Measurements from ENCODE around the gene TRAK2.
"Not testable (repeated sequence)": the region's sequence is repeated elsewhere in the genome, so short reads cannot be mapped to it uniquely, and the experiment has no call there.

TRAK2 gene, protein sequence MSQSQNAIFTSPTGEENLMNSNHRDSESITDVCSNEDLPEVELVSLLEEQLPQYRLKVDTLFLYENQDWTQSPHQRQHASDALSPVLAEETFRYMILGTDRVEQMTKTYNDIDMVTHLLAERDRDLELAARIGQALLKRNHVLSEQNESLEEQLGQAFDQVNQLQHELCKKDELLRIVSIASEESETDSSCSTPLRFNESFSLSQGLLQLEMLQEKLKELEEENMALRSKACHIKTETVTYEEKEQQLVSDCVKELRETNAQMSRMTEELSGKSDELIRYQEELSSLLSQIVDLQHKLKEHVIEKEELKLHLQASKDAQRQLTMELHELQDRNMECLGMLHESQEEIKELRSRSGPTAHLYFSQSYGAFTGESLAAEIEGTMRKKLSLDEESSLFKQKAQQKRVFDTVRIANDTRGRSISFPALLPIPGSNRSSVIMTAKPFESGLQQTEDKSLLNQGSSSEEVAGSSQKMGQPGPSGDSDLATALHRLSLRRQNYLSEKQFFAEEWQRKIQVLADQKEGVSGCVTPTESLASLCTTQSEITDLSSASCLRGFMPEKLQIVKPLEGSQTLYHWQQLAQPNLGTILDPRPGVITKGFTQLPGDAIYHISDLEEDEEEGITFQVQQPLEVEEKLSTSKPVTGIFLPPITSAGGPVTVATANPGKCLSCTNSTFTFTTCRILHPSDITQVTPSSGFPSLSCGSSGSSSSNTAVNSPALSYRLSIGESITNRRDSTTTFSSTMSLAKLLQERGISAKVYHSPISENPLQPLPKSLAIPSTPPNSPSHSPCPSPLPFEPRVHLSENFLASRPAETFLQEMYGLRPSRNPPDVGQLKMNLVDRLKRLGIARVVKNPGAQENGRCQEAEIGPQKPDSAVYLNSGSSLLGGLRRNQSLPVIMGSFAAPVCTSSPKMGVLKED

DNA sequence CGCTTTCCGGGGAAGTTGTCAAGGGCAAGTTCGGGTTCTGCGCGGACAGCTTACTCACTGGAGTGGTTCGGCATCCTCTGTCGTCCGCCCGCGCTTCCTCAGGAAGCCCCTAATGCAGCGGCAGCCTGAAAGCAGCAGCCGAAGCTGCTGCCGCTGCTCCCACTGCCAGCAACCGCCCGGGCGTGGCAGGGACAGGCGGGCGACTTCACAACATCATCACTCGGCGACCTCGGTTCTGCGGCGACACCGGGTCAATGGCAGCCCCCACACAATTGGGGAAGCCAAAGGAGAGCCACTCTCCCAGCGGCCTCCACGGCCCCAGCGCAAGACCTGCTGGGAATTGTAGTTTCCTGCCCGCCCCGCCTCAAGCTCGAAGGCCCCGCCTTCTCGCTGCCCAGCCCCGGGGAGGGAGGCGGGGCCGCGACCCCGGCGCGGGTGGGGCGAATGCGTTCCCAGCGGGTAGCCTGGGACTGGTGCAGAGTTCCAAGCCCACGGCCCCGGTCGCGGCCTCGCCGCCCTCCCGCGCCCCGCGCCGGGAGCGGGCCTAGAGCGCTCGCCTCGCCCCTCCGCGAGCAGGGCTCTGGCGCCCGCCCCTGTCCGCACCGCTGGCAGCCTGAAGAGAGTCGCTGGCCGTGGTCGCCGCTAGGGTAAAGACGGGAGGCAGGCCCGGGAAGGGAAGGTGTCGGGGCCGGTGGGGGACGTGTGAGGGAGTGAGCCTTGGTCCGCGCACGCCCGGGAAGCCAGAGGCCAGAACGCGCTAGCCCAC lies at the start of gene TRAK2, which contains the start of gene STRADB:
Gene TRAK2 (minus strand): TSS at position 167 of the 766 bp plus-strand sequence. CDS start 30,951 bp downstream, outside the sequence.
Gene STRADB (plus strand): TSS at position 449 of the 766 bp plus-strand sequence. CDS start 3,101 bp downstream, outside the sequence.
- peak within 1 kb of the TSS; percentile 97 for H3K4me3 ChIP-seq (ENCODE audit: low read depth, low read length)
- ChIA-PET POLR2A (interaction anchor here (0.5 to 2.1 kb wide), 14 partner anchors 10 to 256 kb away, joined by 3 to 10 read pairs (median 4); no protein-coding TSS in a partner anchor), CTCF (interaction anchor here (0.7 to 1.6 kb wide), 7 partner anchors 10 to 250 kb away, joined by 3 to 5 read pairs (median 3); no protein-coding TSS in a partner anchor)
- peak; percentile 58 for TF ChIP-seq CTCF (IDR thresholded peaks at IDR 0.05; ENCODE audit: insufficient read depth, low read length, missing control alignments)
- DNase-seq (ENCODE audit: low read depth, low spot score), result peak; percentile 58

- POLR2A ChIA-PET, result no interaction called here
- no peak overlapping the region for H3K4me3 ChIP-seq (ENCODE audit: low read depth, low read length)
- CTCF ChIA-PET, result interaction anchor here (1.0 kb wide), 1 partner anchor 28 kb away, joined by 3 read pairs; no protein-coding TSS in a partner anchor
- no peak for TF ChIP-seq CTCF (IDR thresholded peaks at IDR 0.05; ENCODE audit: insufficient read depth, low read length, missing control alignments)
- no peak for DNase-seq (ENCODE audit: low read depth, low spot score)
These were observed 49.3 kb upstream of the TRAK2 start for GRCh38 chr2:201500534-201500933.

DNA sequence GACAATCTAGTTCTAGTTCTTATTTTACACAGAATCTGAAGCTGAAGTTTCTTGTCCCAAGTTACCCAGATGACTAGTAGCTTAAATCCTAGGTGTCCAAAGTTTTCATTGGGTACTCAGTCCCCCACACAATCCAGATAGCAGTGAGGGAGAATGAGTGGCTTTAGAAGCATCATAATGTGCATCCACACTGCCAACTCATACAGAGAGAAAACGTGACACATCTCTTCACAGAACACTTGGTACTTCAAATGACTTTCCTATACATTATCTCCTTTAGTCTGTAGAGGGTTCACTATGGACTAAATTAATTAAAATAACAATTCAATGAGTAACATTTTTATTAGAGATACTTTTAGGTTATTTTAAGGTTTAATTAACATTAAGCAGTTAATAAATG lies 45.5 kb upstream of the TRAK2 start:
- TF ChIP-seq CTCF (IDR thresholded peaks at IDR 0.05; ENCODE audit: insufficient read depth, low read length, missing control alignments), result no peak
- H3K4me3 ChIP-seq (ENCODE audit: low read depth, low read length), result no peak overlapping the region
- CTCF ChIA-PET, result no interaction called here
- DNase-seq (ENCODE audit: low read depth, low spot score), result no peak
- POLR2A ChIA-PET, result no interaction called here

GRCh38 chr2:201490291-201490690 lies 39.0 kb upstream of the TRAK2 start:
- POLR2A ChIA-PET, result no interaction called here
- CTCF ChIA-PET, result interaction anchor here (0.6 to 1.4 kb wide), 3 partner anchors 8 to 225 kb away, joined by 3 to 5 read pairs (median 3); no protein-coding TSS in a partner anchor
- no peak for DNase-seq (ENCODE audit: low read depth, low spot score)
- H3K4me3 ChIP-seq (ENCODE audit: low read depth, low read length), result no peak overlapping the region
- TF ChIP-seq CTCF (IDR thresholded peaks at IDR 0.05; ENCODE audit: insufficient read depth, low read length, missing control alignments), result no peak

GRCh38 chr2:201484805-201485204 lies 33.5 kb upstream of the TRAK2 start:
- CTCF ChIA-PET, result no interaction called here
- no peak overlapping the region for H3K4me3 ChIP-seq (ENCODE audit: low read depth, low read length)
- no peak for TF ChIP-seq CTCF (IDR thresholded peaks at IDR 0.05; ENCODE audit: insufficient read depth, low read length, missing control alignments)
- DNase-seq (ENCODE audit: low read depth, low spot score), result no peak
- POLR2A ChIA-PET, result no interaction called here

GRCh38 chr2:201483758-201484157 lies 32.5 kb upstream of the TRAK2 start:
- DNase-seq (ENCODE audit: low read depth, low spot score); H3K4me3 ChIP-seq (ENCODE audit: low read depth, low read length); CTCF ChIA-PET; POLR2A ChIA-PET: not testable (repeated sequence)

All from AG04449 (cell line).